Measurements from ENCODE around the gene ADI1.
A peak's percentile ranks its signal among the peaks of the same experiment; 100 is the strongest.
"Not testable (repeated sequence)": the region's sequence is repeated elsewhere in the genome, so short reads cannot be mapped to it uniquely, and the experiment has no call there.

Gene ADI1

DNA sequence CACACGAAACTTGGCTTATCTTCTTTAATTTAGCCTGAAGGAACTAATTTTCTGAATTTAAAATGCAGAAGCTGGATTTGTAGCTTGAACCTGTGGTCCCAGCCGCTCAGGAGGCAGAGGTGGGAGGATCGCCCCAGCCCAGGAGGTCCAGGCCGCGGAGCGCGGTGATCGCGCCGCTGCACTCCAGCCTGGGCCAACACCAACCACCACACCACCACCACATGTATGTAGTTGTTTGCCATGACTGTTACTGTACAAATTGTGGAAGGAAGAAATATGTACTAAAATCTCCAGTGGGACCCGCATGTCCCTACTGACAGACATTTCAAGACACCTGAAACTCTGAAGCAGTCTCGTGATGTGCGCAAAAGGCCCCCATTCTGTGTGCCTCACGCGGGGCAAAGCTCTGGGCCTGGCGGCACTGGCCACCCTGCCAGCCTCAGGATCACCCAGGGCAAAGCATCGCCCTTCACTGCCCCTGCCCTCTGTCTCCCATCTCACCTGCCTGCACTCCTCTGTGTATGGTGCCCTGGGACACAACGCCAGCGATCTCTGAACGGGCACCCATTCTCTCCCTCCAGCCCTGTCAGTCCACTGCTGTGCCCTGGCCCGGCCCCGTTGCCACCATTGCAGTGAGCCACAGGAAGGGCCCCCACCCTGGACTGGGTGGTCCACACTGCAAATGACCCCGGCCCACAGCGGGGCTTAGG lies 10.1 kb upstream of the ADI1 start:
- DNase-seq (ENCODE audit: low read depth): no peak

DNA sequence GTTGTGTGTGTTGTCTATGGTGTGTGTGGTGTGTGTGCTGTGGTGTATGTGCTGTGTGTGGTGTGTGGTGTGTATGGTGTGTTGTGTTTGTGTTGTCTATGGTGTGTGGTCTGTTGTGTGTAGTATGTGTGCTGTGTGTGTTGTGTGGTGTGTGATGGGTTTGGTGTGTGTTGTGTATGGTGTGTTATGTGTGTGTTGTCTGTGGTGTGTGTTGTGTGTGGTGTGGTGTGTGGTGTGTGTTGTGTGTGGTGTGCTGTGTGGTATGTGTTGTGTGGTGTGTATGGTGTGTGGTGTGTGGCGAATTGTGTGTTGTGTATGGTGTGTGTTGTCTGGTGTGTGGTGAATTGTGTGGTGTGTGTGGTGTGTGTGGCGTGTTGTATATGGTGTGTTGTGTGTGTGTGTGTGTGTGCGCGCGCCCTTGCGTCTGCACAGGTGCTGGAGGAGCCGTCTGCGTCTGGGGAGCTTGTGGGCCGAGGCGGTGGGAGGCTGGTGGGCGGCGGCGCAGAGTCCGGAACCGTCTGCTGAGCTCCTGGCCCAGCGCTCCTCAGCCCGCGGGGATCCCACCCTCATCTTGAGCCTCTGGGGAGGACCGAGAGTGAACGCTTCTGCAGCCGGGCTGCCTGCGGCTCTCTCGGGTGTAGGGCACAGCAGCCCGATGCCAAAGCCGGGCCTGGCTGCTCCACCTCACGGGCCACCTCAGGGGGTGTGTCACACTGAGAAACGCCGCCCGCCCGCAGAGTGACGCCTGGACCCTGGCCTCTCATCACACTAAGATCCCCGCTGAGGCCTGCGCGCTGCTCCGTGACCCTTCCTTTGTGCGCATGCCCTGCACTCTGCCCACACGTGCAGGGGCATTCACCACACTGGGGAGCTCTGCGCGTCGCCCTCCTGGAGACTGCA lies 8.8 kb upstream of the ADI1 start:
- DNase-seq (ENCODE audit: low read depth): no peak

GRCh38 chr2:3526871-3527270 lies 7.5 kb upstream of the ADI1 start:
- DNase-seq (ENCODE audit: low read depth): no peak

GRCh38 chr2:3523551-3524041 lies 4.3 kb upstream of the ADI1 start:
- no peak for DNase-seq (ENCODE audit: low read depth)

DNA sequence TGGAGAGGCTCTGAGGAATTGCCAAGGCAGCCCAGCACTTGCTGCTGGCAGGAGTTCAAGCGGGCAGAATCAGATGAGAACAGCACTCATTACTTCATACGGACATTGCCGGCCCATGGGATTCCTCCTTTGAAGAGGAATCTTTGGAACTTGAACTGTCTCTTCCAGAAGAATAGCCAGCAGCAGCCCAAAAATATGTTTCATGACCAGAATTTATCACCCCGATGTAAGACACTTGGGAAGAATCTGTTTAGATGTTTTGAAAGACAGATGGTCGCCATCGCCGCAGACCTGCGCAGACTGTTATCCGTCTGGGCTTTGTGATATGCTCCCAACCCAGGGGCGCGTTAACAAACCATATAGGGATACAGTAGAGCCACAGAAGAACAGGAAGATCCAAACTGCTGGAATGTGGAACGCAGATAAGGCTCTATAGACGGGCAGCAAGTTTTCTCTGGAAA lies 3.7 kb upstream of the ADI1 start:
- DNase-seq (ENCODE audit: low read depth): no peak

- DNase-seq (ENCODE audit: low read depth): no peak
These were observed 1.3 kb upstream of the ADI1 start for GRCh38 chr2:3520591-3520990.

- DNase-seq (ENCODE audit: low read depth): peak; percentile 97
These were observed 656 bp downstream of the ADI1 start for GRCh38 chr2:3518496-3519254.

DNA sequence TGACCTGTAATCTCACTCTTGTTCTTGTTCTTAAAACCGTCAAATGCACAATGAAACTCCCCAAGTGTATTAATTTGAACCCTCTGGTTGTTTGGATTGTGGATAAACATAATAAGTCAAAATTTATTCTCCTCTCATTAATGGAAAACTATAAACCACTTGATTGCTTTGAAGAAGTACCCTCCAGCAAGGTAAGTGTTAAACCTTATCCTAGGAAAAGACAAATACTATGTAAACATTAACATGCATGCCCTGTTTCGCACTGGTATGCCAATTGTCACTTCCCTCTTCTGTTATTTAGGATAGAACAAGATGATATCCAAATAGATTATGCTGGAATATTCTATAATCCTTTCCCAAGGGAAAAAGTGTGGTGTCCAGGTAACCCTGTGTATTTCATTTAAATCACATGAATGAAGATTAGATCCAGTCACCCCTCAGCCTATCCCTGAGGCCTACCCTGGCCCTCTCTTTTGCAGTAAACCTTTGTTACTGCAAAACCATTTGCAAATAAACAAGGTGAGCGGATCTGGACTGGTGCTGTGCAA lies 1.3 kb downstream of the ADI1 start:
- no peak for DNase-seq (ENCODE audit: low read depth)

DNA sequence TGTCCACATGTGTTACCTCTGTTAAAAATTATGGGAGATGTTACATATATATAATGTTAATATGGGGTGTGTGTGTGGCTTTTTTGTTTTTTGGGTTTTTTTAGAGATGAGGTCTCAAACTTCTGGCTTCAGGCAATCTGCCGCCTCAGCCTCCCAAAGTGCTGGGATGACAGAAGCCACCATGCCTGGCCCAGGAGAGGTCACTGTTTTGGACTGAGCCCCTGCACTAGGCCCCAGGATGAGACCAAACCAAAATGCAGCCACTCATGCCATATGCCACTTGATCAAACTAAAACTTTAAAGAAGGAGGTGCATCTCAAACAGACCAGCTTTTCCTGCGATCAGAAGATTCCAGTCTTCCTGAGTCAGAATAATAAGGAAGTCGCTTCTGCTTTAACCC lies 2.5 kb downstream of the ADI1 start:
- DNase-seq (ENCODE audit: low read depth): no peak

GRCh38 chr2:3515438-3515837 lies 3.9 kb downstream of the ADI1 start:
- DNase-seq (ENCODE audit: low read depth): not testable (repeated sequence)

DNA sequence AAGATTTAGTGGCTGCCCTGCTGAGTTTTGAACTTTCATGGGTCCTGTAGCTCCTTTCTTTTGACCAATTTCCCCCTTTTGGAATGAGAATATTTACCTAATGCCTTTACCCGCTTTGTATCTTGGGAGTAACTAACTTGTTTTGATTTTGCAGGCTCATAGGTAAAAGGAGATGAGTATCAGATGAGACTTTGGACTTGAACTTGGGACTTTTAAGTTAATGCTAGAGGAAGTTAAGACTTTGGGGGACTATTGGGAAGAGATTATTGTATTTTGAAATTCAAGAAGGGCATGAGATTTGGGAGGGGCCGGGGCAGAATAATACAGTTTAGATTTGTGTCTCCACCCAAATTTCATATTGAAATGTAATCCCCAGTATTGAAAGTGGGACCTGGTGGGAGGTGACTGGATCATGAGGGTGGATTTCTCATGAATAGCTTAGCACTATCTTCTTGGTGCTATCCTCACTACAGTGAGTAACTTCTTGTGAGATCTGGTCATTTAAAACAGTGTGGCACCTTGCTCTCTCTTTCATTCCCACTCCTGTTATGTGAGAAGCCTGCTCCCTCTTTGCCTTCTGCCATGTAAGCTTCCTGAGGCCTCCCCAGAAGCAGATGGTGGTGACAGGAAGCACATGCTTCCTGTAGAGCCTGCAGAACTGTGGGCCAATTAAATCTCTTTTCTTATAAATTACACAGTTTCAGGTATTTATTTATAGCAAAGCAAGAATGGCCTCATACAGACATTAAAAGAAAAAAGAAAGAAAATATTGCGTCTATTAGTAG lies 6.1 kb downstream of the ADI1 start:
- DNase-seq (ENCODE audit: low read depth): no peak

DNA sequence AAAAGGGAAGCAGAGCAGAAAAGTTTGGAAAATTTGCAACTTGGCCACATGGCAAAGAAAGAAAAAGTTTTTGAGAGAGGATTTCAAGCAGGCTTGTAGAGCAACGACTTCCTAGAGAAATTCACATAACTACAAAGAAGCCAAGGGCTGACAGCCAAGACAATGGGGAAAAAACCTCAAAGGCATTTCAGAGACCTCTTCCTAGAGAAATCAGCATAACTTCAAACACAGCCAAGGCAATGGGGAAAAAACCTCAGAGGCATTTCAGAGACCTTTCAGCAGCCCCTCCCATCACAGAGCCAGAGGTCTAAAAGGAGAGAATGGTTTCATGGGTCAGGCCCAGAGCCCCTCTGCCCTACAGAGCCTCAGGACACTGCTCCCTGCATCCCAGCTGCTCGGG lies 7.2 kb downstream of the ADI1 start:
- no peak for DNase-seq (ENCODE audit: low read depth)

GRCh38 chr2:3505771-3506170 lies 13.6 kb downstream of the ADI1 start:
- DNase-seq (ENCODE audit: low read depth): no peak

- no peak for DNase-seq (ENCODE audit: low read depth)
These were observed 14.6 kb downstream of the ADI1 start for GRCh38 chr2:3504741-3505140.

GRCh38 chr2:3503483-3503882 lies 15.8 kb downstream of the ADI1 start:
- no peak for DNase-seq (ENCODE audit: low read depth)

DNA sequence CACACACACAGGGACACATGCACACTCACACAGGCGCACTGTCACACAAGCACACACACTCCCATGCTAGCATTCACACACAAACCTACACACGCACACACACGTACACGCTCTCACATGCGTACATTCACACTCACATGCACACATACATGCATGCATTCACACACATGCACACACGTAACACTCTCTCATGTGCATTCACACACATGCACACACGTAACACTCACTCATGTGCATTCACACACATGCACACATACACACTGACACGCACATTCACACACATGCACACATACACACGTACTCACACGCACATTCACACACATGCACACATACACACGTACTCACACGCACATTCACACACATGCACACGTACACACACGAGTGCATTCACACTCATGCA lies 16.3 kb downstream of the ADI1 start:
- no peak for DNase-seq (ENCODE audit: low read depth)

GRCh38 chr2:3500326-3500899 lies 18.9 kb downstream of the ADI1 start:
- DNase-seq (ENCODE audit: low read depth): no peak

GRCh38 chr2:3498783-3499394 lies 20.4 kb downstream of the ADI1 start:
- DNase-seq (ENCODE audit: low read depth): no peak

- not testable (repeated sequence) for DNase-seq (ENCODE audit: low read depth)
These were observed 22.6 kb downstream of the ADI1 start for GRCh38 chr2:3496708-3497080.

- DNase-seq (ENCODE audit: low read depth): no peak
These were observed 24.2 kb downstream of the ADI1 start for GRCh38 chr2:3494984-3495666.

All from T follicular helper cell (primary cell).